Fibroblast of upper back skin (primary cell): ENCODE data around the gene MREG.
"Not testable (repeated sequence)": the region's sequence is repeated elsewhere in the genome, so short reads cannot be mapped to it uniquely, and the experiment has no call there.

Source experiments
- DNase-seq: peaks from one replicate; pipeline ENCODE4 v3.0.0-alpha.2; 2013

MREG gene

GRCh38 chr2:216018709-216019108 lies 5.4 kb upstream of the MREG start:
- DNase-seq, result no peak

DNA sequence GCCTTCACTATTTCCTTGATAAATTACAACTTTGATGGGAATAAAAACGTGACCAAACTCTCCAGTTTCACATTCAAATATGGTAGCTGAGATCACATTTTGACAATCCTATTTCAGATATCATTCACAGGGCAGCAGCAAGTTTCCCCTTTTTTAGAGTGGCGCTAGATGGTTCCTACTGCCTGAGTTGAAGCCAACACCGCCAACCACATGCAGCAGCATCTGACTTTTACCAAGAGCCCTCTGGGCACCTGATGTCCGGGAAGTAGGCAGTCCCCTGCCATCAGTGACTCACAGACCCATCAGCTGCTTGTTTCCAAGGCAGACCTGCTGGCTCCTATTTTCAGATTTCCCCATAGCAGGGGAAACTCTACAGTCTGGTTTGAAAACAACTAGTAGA lies 4.0 kb upstream of the MREG start:
- DNase-seq, result no peak

- no peak for DNase-seq
These were observed 3.2 kb upstream of the MREG start for GRCh38 chr2:216016581-216016980.

- no peak for DNase-seq
These were observed 2.5 kb upstream of the MREG start for GRCh38 chr2:216015722-216016464.

DNA sequence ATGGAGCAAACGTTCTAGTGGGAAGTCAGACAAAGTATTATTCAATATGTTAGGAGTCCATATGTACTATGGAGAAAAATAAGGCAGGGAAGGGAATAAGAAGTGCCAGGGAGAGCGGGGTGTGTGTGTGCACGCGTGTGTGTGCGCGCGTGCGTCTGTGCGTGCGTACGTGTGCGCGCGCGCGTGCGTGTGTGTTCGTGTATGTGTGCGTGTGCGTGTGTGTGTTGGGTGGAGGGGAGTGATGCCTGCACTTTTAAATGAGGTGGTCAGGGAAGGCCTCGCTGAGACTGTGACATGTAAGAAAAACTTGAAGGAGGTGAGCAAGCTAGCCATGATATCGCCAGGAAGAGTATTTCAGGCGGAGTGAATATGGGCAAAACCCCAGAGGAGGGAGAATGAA lies 1.6 kb upstream of the MREG start:
- DNase-seq, result no peak

- no peak for DNase-seq
These were observed 655 bp upstream of the MREG start for GRCh38 chr2:216014006-216014405.

GRCh38 chr2:216012830-216013079 lies 596 bp downstream of the MREG start:
- no peak for DNase-seq

DNA sequence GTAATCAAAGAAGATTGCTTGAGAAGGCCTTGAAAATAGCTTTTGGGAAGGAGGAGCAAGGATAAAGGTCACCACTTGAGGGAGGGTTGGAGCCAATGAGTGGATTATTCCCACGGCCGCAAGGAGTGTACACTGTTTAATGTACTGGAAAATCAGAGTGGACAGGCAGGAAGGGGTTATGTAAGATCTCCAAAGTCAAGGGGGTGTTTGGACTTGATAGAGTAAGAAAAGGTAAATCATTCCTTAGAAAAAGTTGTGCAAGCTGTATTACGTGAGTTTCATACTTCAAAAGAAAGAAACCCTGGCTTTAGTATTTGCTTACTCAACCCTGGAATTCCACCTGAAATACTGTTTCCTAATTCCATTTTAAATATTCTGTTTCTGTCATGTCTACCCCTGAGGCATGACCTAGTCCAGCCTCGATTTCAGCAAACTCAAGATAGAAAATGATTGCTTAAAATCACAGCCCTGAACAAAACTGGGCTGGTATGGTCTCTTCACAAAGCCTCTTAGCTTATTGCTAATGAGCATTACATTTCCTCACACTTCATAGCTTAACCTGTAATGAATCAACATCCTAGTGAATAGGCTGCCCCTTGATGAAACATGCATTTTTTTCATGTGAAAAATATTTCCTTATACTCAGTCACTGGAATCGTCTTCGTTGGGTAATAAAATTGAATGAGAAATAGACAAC lies 1.1 kb downstream of the MREG start:
- DNase-seq, result no peak

- not testable (repeated sequence) for DNase-seq
These were observed 4.1 kb downstream of the MREG start for GRCh38 chr2:216009215-216009614.

DNA sequence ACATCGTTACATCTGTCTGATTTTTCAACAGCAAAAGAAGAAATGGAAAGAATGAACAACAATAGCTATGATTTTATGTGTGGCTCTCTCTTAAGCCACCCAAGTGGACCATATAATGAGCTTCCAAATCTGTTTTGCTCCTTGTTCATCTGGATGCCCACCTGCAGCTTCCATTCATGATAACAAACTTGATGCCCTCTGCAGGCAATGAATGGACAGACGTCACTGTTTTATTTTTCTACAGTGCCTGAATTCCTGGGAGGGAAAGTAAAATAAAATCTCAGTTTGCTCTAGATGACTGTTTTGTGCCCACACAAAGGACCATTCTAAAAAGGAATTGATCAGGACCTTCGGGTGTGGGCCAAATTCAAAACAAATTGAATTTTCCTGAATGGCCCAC lies 5.0 kb downstream of the MREG start:
- no peak for DNase-seq

DNA sequence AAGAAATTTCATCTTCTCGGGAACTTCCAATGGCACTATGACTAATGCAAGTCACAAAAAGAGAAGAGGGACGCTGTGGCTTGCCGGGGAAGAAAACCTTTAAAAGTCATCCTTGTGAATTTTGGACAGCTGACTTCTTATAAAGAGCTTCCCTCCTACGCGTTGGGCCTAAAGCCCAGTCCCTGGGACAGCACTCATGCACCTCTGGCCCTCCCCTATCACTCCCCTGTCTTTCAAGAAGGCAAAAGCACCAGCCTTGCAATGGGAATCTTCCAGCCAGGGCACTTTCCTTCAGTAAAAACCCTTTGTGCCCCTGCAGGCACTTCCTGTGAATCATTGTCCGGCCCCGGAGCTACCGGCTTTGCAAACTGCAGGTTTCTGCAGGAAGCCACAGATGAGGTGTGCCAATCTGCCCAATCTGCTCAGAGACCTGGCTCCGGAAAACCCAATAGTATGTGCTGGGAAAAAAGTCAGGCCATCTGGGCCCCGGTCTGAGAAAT lies 7.1 kb downstream of the MREG start:
- DNase-seq, result no peak

- DNase-seq, result no peak
These were observed 8.6 kb downstream of the MREG start for GRCh38 chr2:216004697-216005283.

DNA sequence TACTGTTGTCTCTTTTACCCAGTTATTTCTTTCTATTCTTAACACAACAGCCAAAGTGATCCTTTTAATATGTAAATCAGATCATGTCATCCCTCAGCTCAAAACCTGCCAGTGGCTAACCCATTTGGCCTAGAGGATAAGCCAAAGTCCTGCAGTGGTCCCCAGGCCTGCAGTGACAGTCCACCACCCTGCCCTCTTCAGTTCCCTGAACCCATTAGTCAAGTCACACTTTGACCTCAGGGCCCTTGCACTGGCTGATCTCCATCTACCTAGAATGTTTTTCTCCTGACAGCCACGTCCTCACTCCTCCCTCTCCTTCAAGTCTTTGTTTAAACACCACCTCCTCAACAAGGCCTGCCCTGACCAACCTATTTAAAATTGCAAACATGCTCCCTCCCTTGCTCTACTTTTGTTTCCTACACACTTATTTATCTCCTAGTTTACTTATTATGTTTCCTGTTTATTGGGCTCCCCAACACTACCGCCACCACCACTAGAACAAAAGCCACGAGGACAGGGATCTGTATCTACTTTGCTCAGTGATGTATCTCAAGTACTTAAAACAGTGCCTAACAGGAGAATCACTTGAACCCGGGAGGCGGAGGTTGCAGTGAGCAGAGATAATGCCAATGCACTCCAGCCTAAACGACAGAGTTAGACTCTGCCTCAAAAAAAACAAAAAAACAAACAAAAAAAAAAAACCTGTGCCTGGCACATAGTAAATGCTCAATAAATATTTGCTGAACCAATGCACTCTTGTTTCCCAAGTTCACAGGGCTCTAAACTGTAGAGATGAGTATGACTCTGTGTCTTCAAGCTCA lies 9.3 kb downstream of the MREG start:
- DNase-seq, result no peak

- DNase-seq, result no peak
These were observed 10.7 kb downstream of the MREG start for GRCh38 chr2:216002693-216003092.

DNA sequence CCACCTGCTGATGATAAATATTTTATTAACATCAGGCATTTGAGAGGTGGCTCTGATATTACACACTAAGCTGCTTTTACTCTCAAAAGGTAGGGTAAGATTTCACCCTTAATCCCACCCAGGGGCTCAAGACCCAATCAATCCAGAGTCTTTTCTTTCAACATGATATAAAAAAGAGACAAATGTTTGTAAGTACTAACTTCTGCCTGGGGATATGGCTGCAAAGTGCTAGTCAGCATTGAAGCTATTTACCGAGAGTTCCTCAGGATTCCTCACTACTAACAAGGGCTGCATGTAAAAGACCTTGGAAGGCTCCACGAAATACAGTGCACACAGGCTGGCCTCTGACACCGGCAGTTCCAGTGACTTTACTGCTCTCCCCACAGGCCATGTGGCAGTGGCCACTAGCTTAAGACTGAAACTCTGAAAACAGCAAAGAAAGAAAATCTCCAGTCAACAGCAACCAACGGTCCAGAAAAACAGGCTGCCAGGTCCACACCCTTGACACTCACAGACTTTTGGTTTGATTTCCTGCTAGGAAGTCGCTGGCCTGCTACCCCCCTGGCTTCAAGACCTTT lies 11.2 kb downstream of the MREG start:
- DNase-seq, result no peak

DNA sequence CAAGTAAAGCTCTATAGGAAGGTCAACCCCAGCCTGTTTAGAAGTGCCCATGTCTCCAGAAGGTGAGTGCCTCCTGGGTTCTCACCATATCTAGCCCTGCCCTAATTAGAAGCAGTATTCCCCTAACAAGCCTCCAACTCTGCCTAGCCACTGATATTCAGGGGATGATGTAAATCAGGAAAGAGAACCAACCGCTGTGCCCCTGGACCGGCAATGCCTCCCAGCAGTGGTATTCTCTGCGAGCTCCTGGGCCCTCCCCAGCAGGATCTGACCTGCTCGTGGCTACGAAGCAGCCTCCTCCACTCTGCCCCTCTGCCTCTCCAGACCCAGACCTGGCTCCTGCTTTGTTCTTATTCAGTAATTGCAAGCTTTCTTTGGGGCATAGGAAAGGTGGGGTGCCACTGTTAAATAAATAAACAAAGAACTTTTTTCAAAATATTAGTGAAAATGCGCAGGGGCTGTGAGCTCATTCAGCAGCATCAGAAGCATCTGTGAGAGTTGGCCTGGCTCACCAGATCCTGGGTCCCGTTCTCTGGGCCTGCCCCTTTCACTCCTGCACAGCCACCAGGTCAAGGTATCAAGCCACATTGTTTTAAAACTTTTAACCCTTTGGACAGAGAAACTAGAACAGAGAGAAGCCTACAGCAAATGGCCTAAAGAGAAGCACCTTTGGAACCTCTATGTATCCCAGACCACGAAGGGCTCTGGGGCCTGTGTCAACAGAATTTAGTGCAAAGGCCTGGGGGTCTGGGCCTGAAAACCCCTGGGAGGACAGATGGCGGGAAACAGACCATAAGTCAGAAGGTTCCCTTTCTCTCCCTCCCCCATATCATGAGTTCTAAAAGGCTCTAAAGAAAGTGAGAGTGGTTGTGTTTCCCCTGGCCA lies 11.9 kb downstream of the MREG start:
- DNase-seq, result no peak

DNA sequence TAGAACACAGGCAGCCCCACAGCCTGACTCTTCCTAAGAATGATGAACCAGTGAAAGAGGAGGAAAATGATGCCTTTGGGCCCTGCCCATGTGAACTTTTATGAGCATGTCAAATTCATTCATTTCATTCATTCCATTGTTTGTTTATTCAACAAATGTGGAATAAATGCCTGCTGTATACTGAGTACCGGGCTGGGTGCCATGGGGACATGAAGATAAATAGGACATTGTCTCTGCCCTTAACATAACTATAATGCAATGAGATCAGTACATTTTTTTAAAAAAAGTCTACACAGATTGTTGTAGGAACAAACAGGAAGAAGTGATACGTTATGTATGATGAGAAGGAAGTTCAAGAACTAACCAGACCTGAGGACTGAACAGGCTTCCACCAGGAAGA lies 14.7 kb downstream of the MREG start:
- DNase-seq, result no peak

DNA sequence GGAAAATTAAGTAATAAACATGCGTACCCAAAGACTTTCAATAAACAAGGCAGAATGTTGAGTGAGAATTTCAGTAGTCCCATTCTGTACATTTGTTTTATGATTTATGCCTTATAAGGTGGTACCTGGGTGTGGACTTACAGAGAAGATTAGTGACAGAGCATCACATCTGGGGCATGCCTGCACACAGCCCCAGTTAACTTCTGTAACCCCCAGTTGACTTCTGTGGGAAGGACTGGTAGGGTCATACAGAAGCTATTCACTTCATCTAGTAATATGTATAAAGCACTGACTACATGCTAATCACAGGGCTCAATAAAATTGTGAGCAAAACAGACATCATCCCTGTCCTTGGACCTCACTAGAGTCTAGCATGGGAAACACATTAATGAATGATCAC lies 16.1 kb downstream of the MREG start:
- DNase-seq, result no peak

GRCh38 chr2:215994911-215995310 lies 18.4 kb downstream of the MREG start:
- no peak for DNase-seq

GRCh38 chr2:215988556-215989207 lies 24.7 kb downstream of the MREG start:
- not testable (repeated sequence) for DNase-seq

DNA sequence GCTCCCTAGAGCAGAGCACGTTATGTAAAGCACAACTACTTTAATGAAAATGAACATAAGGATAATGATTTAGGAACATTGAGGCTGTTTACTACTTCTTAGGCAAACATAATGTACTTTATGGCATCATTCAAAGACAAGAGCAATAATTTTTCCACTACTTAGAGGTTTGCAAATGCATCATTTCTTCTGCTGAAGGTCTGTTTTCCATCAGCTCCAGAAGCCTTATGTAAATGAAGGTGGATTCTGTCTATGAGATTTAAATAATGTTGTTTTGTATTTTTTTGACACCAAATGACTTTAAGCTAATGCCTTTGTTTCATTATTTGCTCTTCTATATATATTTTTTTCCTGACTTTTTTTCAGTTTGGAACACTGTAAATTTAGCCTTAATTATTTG lies 28.1 kb downstream of the MREG start:
- DNase-seq, result no peak

GRCh38 chr2:215984661-215985060 lies 28.7 kb downstream of the MREG start:
- no peak for DNase-seq
